Uterus (tissue), 2 donors: ENCODE results near the gene LIN7C.

Experiments used
- POLR2A ChIP-seq, 2 donors: fragments of 450-650 bp; IDR thresholded peaks; one replicate each; pipeline ENCODE4 v1.6.1; 2016; ENCODE audit warnings: antibody characterized with exemption in 2 of 2, mild to moderate bottlenecking in 1 of 2, moderate library complexity in 1 of 2
- TF ChIP-seq, protein P1 (sequence below), 4 experiments: fragments of 200-600 bp in 2 of 4; fragments of 450-650 bp in 2 of 4; sonication (generic) in 2 of 4; IDR thresholded peaks; one replicate each; pipeline ENCODE4 v1.5.1; 2016 to 2019; ENCODE audit warnings: antibody characterized with exemption in 4 of 4, mild to moderate bottlenecking in 2 of 4, moderate library complexity in 1 of 4

DNA sequence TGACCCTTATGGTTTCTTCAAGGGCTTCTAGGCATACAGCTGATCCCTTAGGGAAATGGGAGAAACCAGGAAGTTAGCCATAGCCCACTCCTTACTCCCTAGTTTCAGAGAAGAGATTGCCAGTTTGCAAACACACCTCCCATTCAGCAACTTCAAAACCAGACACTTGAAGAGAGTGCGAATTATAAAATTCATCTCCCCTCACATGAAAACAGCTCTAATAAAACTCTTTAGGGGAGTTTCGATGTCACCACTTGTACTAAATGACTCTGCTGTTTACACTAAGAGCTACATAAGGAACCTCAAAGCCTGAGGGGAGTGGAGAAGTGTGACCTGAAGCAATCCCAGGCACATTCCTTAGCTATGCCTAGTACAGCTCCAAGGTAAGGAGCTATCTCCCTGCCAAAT lies 42.3 kb downstream of the LIN7C start:
- TF ChIP-seq, protein P1, sequence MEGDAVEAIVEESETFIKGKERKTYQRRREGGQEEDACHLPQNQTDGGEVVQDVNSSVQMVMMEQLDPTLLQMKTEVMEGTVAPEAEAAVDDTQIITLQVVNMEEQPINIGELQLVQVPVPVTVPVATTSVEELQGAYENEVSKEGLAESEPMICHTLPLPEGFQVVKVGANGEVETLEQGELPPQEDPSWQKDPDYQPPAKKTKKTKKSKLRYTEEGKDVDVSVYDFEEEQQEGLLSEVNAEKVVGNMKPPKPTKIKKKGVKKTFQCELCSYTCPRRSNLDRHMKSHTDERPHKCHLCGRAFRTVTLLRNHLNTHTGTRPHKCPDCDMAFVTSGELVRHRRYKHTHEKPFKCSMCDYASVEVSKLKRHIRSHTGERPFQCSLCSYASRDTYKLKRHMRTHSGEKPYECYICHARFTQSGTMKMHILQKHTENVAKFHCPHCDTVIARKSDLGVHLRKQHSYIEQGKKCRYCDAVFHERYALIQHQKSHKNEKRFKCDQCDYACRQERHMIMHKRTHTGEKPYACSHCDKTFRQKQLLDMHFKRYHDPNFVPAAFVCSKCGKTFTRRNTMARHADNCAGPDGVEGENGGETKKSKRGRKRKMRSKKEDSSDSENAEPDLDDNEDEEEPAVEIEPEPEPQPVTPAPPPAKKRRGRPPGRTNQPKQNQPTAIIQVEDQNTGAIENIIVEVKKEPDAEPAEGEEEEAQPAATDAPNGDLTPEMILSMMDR (IDR thresholded peaks at IDR 0.05): no peak
- TF ChIP-seq POLR2A (IDR thresholded peaks at IDR 0.05): no peak
